ENCODE data around the gene MED16. TPM values are rescaled to one million over a fixed set of nuclear protein-coding genes. Genes with fewer than 3 reads are reported as not detected.

Gene MED16
- total RNA-seq, 1 experiment from 2014 or later: 83.0 TPM

DNA sequence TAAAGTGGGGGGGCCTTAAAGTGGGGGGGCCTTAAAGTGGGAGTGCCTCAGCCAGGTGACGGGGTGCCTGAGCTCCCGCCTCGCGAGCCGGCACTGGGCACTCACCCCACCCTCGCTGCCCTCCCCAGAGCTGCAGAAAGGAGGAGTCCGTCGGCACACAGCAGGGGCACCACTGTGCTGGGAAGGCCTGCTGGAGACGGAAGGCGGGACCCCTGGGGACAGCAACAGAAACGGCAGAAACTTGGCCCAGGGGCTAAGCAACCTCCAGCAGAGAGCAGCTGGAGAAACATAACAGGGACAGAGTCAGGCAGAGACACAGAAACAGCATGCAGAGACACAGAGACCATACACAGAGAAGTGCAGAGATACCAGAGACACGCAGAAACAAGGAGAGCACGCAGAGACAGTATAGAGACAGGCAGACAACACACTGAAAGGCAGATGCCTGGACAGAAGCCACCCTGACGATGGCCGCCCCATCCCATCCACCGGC, 25.6 kb downstream of the MED16 start:
- peak; percentile 89 for DNase-seq (ENCODE audit: low spot score)
- Histone ChIP-seq H3K4me1 (ENCODE audit: insufficient read depth, low read length, poor library complexity, severe bottlenecking) (peaks cover 62% of the 10 kb centered on the region), H3K36me3 (ENCODE audit: insufficient read depth, low read length, poor library complexity, severe bottlenecking) (peaks cover 26% of the 10 kb centered on the region), H3K9me3 (ENCODE audit: low read depth, low read length, poor library complexity, severe bottlenecking) (no peaks in the 10 kb centered on the region), H3K4me3 (ENCODE audit: low read depth, low read length, poor library complexity, severe bottlenecking) (no peak overlapping the region), H3K27ac (ENCODE audit: low read depth, low read length, poor library complexity, severe bottlenecking) (peak overlapping the region; percentile 28), H3K27me3 (replicated peaks; ENCODE audit: insufficient read depth, low read depth, low read length, poor library complexity) (no peaks in the 10 kb centered on the region)
- TF ChIP-seq CTCF (conservative IDR thresholded peaks at IDR 0.05; ENCODE audit: low read depth, low read length) (no peak), EZH2 (IDR thresholded peaks at IDR 0.05; ENCODE audit: borderline replicate concordance, low read depth, low read length, poor library complexity, severe bottlenecking) (no peak)
- CTCF ChIA-PET: interaction anchor here (0.7 kb wide), 1 partner anchor 134 kb away, joined by 3 read pairs; no protein-coding TSS in a partner anchor
- no TSS peak for BruUV-seq (replicated peaks)
- POLR2A ChIA-PET (ENCODE audit: low non-redundant PET): interaction anchor here (0.6 to 0.7 kb wide), 2 partner anchors 48 to 120 kb away, joined by 8 to 9 read pairs; no protein-coding TSS in a partner anchor
- intact Hi-C loops (cut with micrococcal nuclease; ENCODE audit: unreplicated experiment): loop anchor here (10.0 kb wide), 1 partner anchor 377 kb away; the partner anchor contains the start of genes ATP5F1D and MIDN

- Histone ChIP-seq H3K9me3 (ENCODE audit: low read depth, low read length, poor library complexity, severe bottlenecking) (no peaks in the 10 kb centered on the region), H3K4me3 (ENCODE audit: low read depth, low read length, poor library complexity, severe bottlenecking) (no peak overlapping the region), H3K27ac (ENCODE audit: low read depth, low read length, poor library complexity, severe bottlenecking) (peak overlapping the region; percentile 28), H3K36me3 (ENCODE audit: insufficient read depth, low read length, poor library complexity, severe bottlenecking) (peaks cover 26% of the 10 kb centered on the region), H3K27me3 (replicated peaks; ENCODE audit: insufficient read depth, low read depth, low read length, poor library complexity) (no peaks in the 10 kb centered on the region), H3K4me1 (ENCODE audit: insufficient read depth, low read length, poor library complexity, severe bottlenecking) (peaks cover 57% of the 10 kb centered on the region)
- no TSS peak for BruUV-seq (replicated peaks)
- ChIA-PET POLR2A (ENCODE audit: low non-redundant PET) (interaction anchor here (0.6 to 0.7 kb wide), 2 partner anchors 48 to 121 kb away, joined by 8 to 9 read pairs; no protein-coding TSS in a partner anchor), CTCF (interaction anchor here (0.7 kb wide), 1 partner anchor 134 kb away, joined by 3 read pairs; no protein-coding TSS in a partner anchor)
- intact Hi-C loops (cut with micrococcal nuclease; ENCODE audit: unreplicated experiment): loop anchor here (10.0 kb wide), 1 partner anchor 378 kb away; the partner anchor contains the start of genes ATP5F1D and MIDN
- TF ChIP-seq CTCF (conservative IDR thresholded peaks at IDR 0.05; ENCODE audit: low read depth, low read length): no peak
- no peak for TF ChIP-seq EZH2 (IDR thresholded peaks at IDR 0.05; ENCODE audit: borderline replicate concordance, low read depth, low read length, poor library complexity, severe bottlenecking)
- no peak for DNase-seq (ENCODE audit: low spot score)
Observed at GRCh38 chr19:866769-867300, 26.2 kb downstream of the MED16 start.

GRCh38 chr19:863315-863620, 29.7 kb downstream of the MED16 start:
- DNase-seq (ENCODE audit: low spot score): no peak
- no TSS peak for BruUV-seq (replicated peaks)
- Histone ChIP-seq H3K4me3 (ENCODE audit: low read depth, low read length, poor library complexity, severe bottlenecking) (no peak overlapping the region), H3K36me3 (ENCODE audit: insufficient read depth, low read length, poor library complexity, severe bottlenecking) (peaks cover 6% of the 10 kb centered on the region), H3K27me3 (replicated peaks; ENCODE audit: insufficient read depth, low read depth, low read length, poor library complexity) (no peaks in the 10 kb centered on the region), H3K27ac (ENCODE audit: low read depth, low read length, poor library complexity, severe bottlenecking) (no peak overlapping the region), H3K9me3 (ENCODE audit: low read depth, low read length, poor library complexity, severe bottlenecking) (no peaks in the 10 kb centered on the region), H3K4me1 (ENCODE audit: insufficient read depth, low read length, poor library complexity, severe bottlenecking) (peaks cover 24% of the 10 kb centered on the region)
- ChIA-PET POLR2A (ENCODE audit: low non-redundant PET) (interaction anchor here (0.6 to 0.7 kb wide), 2 partner anchors 16 to 110 kb away, joined by 4 to 11 read pairs; no protein-coding TSS in a partner anchor), CTCF (interaction anchor here (0.5 to 0.9 kb wide), 6 partner anchors 16 to 434 kb away, joined by 3 to 6 read pairs (median 3); partner anchors contain the start of gene RNU6-2)
- intact Hi-C loops (cut with micrococcal nuclease; ENCODE audit: unreplicated experiment): loop anchor here (2.0 to 10.0 kb wide), 4 partner anchors 58 to 382 kb away; partner anchors contain the start of genes ATP5F1D, MIDN and WDR18
- TF ChIP-seq EZH2 (IDR thresholded peaks at IDR 0.05; ENCODE audit: borderline replicate concordance, low read depth, low read length, poor library complexity, severe bottlenecking): no peak
- no peak for TF ChIP-seq CTCF (conservative IDR thresholded peaks at IDR 0.05; ENCODE audit: low read depth, low read length)
